ENCODE data around the gene ZNRF2.

The ZNRF2 gene

DNA sequence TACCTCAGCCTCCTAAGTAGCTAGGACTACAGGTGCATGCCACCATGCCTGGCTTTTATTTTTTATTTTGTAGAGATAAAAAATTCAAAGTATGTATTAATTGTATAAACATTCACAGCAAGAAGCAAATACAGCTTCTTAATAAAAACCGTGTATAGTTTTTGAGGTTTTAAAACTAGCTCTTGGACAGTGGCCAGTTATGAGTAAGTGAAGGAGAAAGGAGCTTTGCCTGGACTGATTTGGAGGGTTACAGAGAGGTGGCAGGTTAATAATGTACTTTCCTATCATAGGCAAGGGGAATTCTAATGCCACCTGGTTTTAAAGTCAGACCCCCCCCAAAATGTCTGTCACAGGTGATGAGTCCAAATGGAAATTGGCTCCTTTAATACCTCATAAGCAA lies 43.4 kb downstream of the ZNRF2 start:
- DNase-seq = no peak

DNA sequence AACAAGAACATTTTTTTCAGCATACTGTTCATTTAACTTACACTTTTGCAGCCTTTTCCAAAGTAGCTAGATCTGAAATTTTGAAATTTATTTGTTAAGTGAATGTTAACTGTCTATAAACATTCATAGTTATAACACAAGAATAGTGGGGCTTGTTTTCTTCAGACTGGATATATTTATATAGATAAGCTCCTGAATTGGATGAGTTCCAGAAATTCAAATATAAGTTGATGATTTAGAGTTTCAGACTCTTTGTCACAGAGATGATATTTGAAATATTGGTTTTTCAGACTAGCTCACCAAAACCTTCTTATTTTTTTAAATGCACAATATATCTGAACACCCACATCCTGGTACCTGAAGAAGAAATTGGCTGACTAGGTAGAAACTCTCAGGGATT lies 44.0 kb downstream of the ZNRF2 start:
- no peak for DNase-seq

DNA sequence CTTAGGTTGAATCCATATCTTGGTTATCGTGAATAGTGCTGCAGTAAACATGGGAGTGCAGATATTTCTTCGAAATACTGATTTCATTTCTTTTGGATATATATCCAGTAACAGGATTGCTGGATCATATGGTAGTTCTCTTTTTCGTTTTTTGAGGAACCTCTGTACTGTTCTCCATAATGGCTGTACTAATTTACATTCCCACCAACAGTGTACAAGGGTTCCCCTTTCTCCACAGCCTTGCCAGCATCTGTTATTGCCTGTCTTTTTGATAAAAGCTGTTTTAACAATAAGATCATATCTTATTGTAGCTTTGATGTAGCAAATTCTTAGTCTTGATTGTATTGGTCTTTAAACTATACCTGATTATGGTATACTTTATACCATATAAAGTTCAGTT lies 45.3 kb downstream of the ZNRF2 start:
- no peak for DNase-seq

DNA sequence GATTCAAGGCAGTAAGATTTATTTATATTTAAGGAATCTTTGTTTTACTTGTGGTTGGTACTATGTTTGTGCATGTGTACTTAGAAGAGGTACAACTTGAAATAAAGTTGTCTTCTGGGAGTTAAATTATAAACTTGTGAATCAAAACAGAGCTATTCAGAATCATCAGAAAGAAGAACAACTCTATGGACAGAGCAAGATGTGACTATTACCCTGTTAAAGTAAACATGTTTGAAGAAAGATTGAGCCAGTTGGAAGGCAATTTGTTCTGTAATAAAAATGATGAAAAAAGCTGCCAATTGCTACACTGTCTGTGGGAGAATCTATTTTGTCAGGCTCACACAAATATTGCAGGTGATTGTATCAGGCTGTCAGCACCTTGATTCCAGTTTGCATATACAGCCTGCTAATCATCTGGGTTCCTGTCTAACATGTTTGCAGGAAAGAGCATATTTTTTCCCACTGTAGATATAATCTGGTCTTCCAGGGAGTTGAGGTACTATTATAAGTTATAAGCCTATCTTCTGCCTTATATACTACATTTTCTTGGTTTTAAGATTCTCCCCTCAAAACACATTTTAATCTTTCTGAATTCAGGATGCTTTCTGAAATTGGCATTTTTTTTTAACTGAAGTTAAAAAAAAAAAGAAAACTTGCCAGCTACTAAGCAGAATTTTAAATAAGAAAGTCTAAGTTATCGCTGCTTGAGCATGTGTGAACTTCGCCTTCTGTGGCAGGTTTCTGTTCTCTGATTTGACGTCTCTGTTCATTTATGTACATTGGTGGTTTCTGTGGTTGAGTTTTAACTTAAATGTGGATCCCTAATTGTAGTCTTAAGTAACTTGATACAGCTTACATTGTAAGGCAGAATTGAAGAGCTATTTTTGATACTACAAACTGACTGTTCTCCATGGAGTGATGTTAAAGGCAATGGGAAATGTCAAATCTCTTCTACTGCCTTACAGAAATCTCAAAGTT lies 46.0 kb downstream of the ZNRF2 start:
- DNase-seq = no peak

DNA sequence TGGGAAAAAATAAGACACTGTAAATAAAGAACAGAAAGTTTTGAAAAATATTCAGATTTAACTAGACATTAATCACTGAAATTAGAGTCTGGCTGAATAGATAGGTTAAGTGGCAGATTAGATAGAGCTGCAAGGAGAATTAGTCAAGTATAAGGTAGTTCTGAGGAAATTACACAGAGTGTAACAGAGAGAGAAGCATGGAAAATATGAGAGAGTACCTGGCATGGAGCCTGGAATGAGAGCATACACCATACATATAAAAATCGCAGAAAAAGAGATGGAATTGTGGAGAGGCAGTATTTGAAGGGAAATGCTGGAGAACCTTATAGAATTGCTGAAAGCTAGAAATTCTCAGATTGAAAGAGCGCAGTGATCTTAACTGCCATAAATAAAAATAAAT lies 46.9 kb downstream of the ZNRF2 start:
- DNase-seq = no peak

DNA sequence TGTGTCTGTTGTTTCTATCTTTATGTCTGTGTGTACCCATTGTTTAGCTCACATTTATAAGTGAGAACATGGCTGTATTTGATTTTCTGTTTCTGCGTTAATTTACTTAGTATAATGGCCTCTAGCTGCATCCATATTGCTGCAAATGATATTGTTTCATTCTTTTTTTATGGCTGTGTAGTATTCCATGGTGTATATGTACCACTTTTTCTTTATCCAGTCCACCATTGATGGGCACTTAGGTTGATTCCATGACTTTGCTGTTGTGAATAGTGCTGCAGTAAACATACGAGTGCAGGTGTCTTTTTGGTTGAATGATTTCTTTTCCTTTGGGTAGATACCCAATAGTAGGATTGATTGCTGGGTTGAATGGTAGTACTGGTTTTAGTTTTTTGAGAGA lies 48.2 kb downstream of the ZNRF2 start:
- DNase-seq = no peak

DNA sequence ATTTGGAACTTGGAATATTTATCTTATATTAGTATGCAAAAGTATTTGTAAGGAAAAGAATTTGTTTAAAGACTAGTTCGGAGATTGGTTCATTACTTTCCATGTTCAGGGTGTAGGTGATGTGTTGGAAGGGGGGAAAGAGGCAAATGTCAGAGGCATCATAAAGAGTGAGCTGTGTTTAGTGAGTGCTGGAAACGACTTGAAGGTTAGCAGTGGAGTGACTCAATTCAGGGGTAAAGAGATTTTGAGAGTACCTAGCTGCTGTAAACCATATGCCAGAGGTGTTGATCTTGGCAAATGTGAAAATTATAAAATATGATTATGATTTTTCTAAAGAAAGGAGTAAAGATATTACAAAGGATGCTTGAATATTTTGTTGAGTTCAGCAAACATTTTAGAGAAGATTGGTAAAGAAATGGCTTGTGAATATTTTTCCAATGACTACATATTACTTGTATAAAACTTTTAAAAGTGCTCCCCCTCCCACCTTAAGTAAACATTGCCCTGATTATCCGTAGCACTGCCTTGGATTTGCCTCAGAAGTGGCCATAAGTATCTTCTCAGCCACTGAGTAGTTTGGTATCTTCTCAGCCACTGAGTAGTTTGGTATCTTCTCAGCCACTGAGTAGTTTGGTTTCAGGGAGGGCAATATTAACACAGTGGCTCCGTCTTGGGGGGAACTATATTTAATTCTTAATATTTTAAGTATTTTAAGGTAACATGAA lies 51.5 kb downstream of the ZNRF2 start:
- no peak for DNase-seq

DNA sequence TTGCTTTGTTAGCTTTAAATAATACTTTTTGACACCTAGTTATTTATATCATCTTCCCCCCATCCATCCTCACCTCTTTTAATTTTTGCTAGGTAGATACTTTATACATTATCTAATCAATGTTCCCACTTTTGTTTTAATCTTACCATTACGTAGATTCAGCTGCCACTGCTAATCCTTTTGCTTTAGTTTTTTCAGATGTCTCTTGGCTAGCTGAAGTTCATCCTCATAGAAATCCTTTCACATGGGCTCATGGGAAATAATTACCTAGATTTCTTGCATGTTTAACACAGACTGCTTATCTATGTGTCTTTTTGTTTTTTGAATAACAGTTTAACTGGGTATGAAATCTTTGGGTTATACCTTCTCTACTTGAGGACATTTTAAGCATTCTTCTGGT lies 60.1 kb downstream of the ZNRF2 start:
- no peak for DNase-seq

DNA sequence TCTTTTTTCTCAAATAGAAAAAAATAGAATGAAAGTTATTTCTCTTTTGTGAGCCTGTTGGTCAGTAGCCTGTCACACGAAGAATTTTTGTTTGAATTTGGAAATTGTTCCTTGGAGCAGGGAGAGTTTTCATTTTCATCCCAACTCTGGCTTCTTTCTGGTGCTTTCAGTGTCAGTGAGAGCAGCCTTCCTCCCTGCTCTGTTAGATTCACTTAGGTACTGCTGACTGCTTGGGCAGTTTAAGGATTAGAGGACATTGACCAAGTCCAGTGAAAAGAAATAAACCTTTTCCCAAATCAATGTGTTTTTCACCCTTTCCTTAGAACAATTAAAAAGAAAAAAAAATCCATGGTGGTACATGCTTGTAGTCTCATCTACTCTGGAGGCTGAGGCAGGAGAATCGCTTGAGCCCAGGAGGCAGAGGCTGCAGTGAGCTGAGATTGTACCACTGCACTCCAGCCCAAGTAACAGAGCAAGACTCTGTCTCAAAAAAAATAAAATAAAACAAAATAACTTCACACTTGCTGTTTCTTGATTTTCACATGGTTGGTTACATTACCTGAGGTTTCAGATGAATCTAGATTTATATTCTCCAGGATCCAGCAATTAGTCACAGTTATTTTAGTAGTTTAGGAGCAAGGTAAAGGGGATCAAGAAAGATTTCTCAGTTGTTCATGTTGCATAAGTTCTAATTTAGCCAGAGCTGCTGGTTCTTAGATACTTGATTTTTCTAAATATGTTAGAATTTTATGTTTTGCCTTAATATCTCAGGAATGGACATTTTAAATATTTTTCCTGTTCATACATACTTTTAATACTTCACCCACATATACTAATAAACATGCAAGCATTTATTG lies 63.1 kb downstream of the ZNRF2 start:
- DNase-seq = no peak

DNA sequence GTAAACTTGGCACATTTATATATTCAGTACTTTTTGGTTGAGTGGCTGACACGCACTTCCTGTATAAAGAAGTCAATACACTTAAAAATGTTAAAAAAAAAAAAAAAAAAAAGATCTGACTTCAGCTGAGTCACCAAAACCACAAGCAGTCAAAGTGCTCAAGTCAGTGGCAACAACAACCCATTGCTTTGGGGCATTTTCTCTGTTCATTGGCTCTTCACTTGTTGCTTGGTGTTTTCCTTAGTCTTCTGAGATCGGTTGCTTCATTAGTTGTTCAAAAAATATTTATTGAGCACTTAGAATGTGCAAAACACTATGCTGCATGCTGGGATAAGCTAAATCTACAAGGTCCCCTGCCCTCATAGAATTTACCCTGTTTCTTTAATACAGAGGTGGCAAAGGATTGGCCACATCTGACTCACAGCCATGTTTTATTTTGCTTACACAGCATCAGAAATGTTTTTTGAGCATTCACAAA lies 63.7 kb downstream of the ZNRF2 start:
- no peak for DNase-seq

DNA sequence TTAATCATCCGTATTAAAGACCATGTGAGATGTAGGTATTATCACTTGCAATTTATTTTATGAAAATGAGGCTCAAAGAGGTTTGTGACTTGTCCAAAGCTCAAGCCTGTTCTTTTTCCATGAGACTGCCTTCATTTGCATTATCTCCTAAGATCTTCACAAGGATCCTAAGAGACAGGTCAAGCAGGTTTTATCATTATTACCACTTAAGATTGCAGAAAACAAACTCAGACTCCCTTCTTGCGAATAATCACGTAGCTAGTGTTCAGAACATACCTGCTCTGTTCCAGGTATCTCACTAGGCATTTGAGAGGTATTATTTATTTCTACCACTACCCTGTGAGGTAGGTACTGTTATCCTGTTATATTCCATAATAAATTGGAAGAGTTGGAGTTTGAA lies 64.8 kb downstream of the ZNRF2 start:
- DNase-seq = no peak

DNA sequence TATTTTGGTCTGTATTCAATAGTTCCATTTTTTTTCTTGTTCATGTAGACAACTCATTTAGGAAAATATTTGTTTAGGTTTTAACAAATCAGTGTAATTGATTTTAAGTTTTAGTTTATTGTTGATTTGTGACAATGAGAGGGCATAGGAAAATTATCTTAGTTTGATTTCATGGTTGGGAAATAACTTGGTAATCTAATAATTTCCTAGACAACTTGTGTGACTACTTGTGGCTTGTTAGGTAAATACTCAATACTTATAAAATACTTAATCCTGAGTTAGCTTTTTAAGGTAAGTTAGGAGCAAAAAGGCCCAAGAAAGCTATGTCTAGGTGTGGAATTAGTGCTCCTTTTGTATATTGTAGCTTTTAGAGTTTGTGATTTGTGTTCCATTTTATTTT lies 65.4 kb downstream of the ZNRF2 start:
- no peak for DNase-seq

DNA sequence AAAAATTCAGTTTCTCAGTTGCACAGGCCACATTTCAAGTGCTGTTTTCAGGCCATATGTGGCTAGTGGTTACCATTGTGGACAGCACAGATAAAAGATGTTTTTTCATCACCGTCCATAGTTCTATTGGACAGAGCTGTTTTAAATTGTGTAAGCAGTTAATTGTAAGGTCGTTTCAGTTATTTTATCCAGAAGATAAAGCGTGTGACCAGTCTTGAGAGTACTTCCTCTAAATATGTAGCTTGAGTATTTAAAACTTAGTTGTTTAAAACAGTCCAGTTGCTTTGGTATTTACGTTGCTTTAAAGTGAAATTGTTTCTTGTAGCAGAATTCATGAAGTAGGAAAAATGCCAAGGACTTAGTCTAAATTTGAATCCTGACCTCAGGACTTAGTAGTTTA lies 66.9 kb downstream of the ZNRF2 start:
- no peak for DNase-seq

DNA sequence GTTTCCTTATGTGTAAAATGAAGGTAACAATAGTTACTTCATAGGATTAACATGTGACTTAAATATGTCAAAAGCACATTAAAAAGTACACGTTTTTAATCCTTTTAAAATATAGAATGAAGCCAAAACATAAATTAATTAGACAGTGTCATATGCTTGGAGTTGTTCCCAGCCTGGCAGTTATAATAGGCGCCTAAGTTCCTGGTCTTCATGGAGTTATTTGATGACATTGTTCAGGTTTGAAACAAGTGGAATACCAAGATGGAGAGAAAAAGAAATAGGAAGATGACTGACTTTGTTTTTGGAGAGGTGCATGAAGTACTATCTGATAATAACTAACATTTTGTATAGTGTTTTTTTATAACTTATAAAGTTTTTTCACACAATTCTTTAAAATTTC lies 67.3 kb downstream of the ZNRF2 start:
- no peak for DNase-seq

DNA sequence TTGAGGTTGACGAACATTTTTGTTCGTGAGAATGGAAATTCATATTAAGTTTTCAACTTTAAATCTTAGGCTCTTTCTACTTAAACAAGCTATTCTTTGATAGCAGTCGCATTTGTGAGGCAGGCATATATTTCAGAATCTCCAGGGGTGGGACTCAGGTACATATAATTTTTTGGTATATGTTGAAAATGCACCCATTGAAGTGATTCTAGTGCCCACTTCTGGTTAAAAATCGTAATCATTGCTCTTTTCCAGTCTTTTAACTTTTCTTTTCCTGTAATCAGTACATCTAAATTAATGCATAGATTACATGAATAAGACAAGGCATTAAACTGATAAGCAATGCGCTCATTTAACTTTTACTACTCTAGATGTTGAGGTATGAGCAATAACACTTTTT lies 67.8 kb downstream of the ZNRF2 start:
- DNase-seq = no peak

DNA sequence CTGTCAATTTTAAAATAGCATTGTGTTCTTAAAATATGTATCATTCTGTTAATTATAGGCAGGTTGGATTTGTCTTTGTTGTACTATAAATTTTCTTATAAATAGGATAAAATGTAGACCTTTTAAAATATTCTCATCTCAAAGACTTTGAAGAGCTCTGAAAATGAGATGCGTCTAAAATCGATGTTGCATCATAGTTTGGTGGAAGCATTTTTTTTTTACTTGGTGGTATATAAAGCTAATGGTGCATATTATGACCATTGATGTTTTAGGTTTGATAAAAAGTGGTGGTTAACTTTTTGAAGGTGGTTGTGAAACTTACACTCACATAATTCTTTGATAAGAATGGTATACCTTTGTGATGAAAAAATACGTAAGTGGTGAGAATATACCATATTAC lies 69.1 kb downstream of the ZNRF2 start:
- DNase-seq = no peak

DNA sequence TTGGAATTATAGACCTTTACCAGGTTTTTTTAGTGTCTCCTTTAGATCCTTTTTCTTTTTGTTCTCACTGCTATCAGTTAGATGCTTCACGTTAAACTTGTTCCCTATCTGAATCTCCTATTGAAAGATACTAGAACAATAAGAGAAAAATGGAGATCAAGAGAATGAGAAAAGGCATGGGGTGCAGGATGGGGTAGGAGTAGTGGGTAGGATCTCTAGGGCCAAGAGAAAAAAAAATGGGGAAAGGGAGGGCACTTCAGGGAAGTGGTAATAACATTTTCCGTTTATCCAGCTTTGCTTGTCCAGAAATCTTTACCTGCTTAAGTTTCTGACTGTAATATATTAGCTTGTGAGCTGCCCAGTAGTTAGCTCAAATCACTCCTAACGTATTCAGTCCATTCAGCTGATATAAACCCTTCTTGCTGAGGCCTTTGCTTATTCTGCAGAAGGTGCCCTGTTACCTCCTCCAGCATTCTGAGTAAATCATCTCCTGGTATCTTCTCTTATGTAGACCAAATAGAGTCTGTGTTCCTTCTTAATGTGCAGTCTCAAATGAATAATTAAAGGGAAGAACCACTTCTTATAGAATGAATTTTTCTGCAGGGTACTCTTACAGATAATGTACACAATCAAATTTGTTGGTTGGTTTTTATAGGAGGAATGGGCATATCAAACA lies 69.7 kb downstream of the ZNRF2 start:
- no peak for DNase-seq

DNA sequence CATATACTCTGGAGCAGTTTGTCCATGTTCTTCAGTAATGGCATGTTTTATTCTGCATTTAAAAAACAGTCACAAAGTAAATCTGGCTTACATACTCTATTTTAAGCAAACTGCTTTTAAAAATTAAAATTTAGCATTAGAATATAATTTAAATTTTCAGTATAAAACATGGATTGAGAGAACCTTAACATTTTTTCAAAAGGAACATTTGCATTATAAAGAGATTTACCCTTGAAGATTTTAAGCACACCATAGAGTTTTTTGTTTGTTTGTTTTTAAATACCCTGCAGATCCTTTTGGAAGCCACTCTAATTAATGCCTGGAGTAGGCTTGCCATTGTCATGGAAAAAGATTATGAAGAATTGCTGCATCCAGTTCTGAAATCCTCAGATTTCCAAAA lies 70.4 kb downstream of the ZNRF2 start:
- no peak for DNase-seq

DNA sequence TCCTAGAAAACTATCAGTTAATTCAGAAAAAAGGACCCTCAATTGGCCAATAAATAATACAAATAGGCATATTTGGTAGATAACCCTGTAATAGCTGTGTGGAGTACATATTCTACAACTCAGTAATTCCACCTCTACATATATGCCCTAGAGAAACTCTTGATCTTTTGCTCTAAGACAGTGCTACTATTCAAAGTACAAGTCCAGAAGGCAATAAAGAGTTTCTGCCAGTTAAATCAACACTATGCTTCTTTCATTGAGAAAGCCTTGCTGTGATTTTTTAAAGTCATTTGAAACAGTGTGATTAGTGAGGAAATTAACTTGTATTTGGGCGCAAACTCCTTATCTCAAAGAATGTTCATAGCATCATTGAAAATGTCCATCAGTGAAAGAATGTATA lies 75.6 kb downstream of the ZNRF2 start:
- DNase-seq = no peak

DNA sequence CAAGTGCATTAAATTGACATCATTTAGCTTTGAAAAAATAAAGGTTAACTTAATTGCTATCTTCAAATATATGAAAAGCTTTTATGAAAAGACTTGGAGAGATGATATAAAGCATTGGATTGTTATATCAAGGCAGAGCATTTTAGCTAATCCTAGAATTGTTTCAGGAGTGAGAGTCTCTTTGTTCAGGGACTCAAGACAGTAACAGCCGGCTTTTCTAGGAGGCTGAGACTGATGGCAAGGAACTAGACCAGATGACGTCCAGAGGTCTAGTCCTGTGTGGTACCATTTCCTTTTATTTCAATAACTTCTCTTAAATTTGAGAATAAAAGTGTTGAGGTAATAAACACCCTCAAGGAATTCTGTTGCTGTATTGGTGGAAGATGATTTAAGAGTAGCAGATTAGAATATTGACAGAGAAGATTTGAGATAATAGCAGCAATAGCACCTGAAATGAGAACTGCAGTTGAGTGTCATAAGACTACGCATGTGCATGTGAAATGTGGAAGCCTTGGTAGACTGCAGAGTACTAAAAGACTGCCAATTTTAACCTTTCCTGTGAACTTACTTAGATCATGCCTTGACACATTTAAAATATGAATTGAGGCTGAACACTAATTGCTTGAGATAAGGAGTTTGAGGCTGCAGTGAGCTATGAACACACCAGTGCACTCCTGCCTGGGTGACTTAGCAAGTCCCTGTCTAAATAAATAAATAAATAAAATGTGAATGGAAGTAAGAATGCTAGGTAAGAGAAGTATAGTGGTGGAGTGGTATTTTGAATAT lies 79.6 kb downstream of the ZNRF2 start:
- DNase-seq = no peak

DNA sequence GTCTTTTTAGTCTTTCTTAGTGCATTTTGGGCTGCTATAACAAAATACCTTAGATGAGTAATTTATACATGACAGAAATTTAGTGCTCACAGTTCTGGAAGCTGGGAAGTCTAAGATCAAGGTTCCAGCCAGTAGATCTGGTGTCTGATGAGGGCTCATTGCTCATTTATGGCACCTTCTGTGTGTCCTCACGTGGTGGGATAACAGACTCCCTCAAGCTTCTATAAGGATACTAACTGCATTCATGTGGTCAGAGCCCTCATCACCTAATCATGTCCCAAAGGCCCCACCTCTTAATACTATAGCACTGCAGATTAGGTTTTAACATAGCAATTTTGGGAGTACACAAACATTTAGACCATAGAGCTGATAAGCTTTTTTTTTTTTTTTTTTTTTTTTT lies 80.4 kb downstream of the ZNRF2 start:
- no peak for DNase-seq

DNA sequence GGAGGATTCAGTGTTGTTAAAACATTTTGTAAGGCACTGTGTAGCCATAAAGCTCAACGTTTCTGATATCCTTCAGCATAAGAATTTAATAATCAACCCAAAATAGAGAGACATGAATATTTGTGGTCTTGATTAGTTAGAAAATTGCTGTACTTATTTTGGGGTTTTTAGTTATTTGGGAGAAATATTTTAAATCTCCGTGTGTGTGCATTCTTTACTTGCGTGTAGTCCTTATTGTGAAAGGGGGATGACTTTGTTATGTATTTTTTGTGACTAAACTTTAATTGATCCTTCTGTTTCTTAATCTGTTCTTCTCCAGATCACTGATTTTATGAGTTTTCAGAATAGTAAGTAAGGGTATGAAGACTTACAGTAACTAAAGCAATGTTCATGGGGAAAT lies 81.2 kb downstream of the ZNRF2 start:
- no peak for DNase-seq

Measured in activated T-cell treated with anti-CD3 and anti-CD28 coated beads, Interleukin-2, amount 50 U/mL, for 1 hour (primary cell).